ENCODE data around the gene TSNAXIP1.
"Not testable (repeated sequence)": the region's sequence is repeated elsewhere in the genome, so short reads cannot be mapped to it uniquely, and the experiment has no call there.

Gene TSNAXIP1

DNA sequence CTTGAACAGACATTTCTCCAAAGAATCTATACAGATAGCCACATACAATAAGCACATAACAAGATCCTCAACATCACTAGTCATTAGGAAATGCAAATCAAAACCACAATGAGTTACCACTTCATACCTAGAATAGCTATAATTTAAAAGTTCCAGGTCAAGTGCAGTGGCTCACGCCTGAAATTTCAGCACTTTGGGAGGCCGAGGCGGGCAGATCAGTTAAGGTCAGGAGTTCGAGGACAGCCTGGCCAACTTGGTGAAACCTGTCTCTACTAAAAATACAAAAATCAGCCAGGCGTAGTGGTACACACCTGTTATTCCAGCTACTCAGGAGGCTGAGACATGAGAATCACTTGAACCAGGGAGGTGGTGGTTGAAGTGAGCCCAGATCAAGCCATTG, 20.2 kb upstream of the TSNAXIP1 start:
- DNase-seq, result no peak

DNA sequence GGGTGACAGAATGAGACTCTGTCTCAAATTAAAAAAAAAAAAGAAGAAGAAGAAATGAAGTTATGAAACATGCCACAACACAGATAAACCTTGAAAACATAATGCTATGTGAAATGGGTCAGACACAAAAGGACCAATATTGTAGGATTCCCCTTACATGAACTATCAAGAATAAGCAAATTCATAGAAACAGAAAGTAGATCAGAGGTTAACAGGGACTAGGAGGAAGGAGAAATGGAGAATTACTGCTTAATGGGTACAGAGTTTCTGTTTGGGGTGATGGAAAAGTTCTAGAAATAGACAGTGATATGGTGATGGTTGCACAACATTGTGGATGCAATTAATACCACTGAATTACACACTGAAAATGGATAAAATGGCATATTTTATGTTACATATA, 16.6 kb upstream of the TSNAXIP1 start:
- no peak for DNase-seq

DNA sequence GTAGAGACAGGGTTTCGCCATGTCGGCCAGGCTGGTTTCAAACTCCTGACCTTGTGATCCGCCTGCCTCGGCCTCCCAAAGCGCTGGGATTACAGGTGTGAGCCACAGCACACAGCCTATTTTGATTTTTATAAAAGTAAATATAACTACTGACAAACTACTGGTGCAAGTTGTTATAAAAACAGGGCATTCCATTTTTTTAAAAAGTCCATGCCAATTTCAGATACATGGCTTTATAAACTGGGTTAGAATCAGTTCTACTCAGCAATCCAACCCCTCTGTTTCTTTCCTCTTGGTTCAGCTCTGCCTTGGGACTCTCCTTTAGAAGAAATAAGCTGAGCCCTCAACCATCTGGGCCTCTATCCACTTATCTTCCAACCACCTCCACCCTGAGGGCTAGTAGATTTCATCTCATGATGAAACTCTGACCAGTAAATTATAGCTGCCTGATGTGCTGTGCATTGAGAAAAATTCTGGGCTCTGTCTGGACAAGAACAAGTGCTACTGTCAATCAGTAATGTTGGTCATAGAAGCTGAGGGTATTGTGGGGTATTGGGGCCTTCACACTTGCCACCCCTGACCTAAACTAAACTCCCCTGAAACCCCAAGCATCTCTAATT, 10.5 kb upstream of the TSNAXIP1 start:
- no peak for DNase-seq

DNA sequence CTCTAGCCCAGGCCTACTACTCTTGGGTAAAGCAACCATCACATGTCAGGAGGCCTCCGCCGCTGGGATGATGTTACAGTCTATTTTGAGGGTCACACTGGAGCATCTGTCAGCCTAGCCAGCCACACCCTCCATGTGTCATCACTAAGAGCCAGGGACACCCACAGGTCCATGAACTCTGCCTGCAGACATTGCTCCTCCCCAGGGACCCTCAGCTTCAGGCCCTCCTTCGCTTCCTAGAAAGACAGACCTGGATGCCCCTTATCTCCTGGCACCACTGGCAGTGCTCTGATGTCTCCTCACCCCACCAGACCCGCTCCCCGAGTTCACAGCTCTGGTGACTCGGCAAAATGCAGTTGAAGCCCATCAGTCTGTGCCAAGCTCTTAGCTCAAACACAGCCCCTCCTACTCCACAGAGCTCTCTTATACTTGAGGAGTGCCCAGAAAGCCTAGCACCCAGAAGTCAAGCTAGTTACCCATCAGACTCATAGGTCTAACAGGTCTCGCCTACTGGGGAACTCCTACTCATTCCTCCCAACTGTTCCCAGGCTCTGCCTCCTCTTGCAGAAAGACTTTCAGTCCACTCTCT, 6.3 kb upstream of the TSNAXIP1 start:
- DNase-seq, result no peak

DNA sequence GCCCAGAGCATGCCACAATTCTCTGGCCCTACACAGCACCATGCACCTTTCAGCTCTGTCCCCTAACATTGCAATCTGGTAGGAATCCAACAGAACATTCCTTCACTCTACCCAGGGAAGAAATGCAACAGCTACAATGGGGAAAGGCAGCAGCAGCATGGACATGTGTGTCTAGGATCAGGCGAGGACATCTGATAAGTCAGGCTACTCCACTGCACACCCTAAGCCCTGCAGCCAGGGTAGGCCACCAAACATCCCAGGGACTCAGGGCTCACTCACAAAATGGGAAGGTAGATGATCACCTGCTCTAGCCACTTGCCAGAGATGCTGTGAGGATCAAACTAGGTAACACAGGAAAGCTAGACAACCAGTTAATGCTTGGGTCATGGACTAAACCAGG, 5.4 kb upstream of the TSNAXIP1 start:
- DNase-seq, result no peak

DNA sequence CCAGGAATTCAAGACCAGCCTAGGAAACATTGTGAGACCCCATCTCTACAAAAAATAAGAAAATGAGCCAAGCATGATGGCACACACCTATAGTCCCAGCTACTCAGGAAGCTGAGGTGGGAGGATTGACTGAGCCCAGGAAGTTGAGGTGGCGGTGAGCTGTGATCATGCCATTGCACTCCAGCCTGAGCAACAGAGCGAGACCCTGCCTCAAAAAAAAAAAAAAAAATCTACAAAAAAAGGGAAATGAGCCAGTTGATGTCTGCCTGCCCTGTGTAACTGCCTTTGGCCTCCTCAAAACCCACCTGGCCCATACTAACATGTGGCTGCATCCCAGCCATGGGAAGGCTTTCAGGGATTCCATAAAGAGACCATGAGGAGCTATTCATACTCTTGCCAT, 4.8 kb upstream of the TSNAXIP1 start:
- no peak for DNase-seq

DNA sequence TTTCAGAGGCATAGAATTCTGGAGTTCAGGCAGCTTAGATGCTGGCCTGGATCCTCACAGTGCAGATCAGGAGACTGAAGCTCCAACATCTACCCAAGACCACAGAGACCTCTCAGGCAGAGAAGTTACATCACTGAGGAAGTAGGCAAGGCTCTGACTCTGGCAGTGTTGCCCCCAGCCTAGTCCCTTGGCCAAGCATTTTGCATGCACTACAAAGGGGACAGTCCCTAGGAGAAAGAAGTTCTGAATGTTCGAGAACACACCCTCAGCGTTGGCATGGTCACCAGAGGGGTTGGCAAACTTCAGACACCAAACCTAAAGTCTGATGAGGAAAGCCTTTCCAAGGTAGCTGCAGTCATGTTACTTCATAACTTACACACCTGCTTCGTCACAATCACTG, 2.8 kb upstream of the TSNAXIP1 start:
- DNase-seq, result no peak

DNA sequence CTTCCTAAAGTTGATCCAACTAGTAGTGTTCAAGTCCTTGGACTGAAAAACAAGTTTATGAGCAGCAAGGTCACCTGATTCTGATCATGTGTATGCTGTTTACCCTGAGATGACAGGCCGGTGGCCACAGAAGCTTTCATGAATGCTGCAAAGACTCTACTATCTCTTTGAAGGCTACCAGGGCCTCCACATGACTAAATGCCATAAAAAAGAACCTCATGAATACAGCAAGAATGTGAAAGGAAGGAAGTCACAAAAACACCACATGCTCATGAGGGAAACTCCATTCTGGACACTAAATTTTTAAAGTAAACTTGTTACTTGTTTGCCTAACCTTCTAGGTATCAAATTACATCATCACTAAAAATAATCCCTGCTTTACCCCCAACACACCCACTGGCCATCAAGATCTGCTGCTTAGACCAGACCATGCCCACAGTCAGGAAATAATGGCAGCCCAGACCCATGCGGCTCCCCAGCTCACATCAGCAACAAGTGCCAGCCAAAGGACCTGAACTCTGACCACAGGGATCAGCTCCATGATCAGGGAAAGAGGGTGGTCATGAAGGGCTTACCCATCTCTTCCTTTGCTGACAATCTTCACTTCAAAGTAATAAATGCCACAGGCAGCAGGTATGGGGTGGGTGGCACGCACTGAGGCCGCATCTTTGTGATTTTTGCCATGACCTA, 1.7 kb upstream of the TSNAXIP1 start:
- no peak for DNase-seq

DNA sequence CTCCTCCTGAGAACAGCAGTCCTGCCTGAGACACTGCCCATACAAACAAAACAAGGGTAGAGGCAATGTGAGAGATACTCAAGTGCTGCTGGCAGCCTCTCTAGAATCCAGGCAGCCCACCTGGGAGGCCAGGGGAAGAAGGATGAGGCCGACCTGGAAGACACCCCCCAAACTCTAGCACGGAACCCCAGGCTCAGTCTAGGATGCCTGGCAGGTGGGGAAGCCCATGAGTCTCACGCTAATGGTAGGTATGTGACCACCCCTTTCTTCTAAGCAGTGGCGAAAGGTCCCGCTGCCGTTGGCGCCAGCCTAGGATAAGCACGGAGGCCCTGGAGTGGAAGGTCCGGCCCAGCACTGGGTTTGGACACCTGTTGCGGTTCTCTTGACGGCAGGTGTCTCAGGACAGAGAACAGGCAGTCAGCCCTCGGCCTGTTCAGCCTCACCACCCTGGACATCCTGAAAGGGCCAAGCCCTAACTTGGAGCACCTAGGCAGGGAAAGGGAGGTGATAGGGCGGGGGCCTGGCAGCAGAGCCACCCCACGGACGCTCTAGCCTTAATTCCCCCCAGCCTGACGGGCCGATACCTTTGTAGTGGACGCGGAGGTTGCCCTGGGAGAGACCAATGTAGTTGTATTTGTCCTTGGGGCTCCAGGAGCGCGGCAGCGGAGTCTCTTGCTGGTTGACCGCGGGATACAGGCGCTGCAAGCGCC, 816 bp upstream of the TSNAXIP1 start:
- no peak for DNase-seq

DNA sequence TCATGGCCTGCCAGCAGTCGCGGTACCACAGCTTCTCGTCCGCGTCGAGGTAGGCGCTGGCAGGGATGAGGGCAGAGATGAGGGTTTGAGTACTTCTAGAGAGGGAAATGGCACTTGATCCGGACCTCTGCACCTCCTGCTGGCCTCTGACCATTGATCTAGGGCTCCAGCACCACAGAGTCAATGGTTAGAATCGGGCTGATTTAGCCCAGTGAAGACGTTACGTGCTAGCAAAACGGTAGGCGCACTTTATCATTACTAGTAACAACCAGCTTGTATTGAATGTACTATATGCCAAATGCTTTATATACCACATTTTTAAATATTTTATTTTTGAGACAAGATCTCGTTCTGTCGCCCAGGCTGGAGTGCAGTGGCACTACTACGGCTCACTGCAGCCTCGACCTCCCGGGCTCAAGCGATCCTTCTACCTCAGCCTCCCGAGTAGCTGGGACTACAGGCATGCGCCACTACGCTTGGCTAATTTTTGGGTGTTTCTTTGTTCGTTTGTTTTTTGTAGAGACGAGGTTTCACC, 526 bp downstream of the TSNAXIP1 start:
- no peak for DNase-seq

DNA sequence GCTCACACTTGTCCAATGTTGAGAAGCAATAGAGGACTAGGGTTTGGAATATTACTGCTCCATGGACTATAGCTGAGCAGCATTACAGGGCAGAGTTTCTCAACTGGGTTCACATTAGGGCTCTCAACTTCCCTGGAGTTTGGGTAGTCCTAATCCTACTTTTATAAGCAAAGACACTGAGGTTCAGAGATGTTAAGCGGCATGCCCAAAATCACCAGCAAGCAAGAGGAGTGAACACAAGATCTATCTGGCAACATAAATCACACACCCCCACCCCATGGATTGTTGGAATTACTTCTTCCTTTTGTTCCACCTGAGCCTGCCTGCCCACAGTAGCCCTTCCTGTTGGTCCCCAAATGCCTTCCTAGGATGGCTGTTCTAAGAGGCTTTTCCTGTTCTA, 5.2 kb downstream of the TSNAXIP1 start:
- DNase-seq, result no peak

DNA sequence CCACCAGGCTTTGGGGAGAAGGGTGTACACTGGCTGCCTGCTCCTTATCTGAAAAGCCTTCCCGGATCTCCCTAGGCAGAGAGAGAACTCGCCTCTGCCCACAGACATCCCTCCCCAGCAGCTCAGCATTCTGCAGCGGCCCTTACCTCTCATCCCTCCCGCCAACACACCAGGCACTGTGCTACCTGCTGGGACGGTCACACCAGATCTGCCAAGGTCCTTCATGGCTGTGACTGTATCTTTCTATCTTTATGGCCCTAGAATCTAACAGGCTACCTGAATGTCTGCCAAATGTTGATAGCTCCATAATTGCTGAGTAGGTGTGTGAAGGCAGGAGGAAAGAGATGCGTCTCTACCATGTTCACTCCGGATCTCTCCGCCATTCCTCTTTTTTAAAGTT, 7.9 kb downstream of the TSNAXIP1 start:
- no peak for DNase-seq

DNA sequence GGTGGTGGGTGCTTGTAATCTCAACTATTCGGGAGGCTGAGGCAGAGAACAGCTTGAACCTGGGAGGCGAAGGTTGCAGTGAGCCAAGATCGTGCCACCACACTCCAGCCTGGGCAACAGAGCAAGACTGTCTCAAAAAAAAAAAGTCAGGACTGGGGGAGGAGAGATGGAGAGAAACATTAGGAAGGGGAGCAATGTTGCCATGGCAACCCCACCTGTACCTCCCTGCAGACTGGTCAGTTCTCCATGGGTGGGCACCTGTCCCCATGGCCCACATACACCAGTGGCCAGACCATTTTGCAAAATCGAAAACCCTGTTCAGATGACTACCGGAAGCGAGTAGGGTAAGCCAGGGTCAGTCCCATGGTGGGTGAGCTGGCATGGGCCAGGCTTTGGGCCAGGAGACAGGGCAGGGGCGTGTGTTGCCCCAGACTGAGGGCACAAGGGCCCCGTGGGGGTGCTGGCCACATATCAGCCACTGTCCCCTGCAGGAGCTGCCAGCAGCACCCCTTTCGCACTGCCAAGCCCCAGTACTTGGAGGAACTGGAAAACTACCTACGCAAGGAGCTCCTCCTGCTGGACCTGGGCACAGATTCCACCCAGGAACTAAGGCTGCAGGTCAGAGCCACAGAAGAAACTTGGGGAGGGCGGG, 14.0 kb downstream of the TSNAXIP1 start:
- DNase-seq, result no peak

DNA sequence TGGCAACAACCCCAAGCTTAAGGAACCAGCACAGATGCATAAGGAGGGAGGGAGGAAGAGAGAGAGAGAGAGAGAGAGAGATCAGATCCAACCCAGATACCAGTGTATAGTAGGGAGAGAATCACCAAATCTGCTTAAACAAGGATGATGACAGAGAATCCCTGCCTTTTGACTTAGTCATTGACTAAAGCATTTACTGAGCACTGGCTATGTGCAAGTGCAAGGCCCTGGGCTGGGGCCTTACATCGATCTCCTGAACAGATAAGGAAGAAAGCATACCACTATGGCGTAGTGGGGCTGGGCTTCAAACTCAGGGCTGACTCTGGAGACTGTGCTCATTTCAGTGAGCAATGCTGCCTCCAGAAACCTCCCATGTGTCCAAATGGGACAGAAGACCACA, 15.8 kb downstream of the TSNAXIP1 start:
- no peak for DNase-seq

DNA sequence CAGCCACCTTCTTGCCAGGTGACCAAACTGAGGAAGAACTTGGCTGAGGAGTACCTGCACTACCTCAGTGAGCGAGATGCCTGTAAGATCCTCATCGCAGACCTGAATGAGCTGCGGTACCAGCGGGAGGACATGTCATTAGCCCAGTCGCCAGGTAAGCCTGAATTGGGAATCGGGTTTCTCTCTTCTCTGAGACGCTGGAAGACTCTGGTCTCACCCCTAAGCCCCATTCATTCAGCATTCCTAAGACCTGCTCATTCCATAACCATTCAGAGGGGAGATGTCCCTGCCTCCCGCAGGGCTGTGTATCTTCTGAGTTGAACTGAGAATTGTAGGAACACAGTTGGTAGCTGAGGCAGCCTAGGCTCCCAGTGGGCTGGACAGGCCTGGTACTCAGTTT, 18.4 kb downstream of the TSNAXIP1 start:
- no peak for DNase-seq

DNA sequence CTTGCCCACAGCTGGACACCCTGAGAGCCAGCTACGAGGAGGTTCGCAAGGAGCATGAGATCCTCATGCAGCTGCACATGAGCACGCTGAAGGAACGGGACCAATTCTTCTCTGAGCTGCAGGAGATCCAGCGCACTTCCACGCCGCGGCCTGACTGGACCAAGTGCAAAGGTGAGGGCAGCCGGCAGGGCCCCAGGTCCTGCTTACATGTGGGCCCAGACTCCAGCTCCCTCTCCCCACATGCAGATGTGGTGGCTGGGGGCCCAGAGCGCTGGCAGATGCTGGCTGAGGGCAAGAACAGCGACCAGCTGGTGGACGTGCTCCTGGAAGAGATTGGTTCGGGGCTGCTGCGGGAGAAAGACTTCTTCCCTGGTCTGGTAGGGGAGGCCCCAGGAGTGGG, 19.2 kb downstream of the TSNAXIP1 start:
- no peak for DNase-seq

DNA sequence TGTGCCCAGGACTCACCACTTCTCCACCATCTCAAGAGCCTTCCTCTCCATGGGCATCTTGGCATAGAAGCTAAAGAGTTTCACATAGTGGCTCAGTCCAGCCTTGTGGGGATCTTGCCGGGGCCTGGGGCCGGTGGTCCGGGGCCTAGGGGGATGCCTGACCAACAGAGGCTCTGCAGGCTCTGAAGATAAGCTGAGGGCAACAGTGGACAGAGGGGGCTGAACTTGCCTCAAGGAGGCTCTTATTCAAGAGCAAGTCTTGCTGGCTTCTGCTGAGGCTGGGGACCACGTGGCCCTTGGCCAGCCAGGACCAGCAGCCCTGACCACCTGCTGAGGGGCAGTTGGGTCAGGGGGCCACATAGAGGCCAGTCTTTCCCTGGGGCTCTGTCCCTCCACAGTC, 22.0 kb downstream of the TSNAXIP1 start:
- no peak for DNase-seq

DNA sequence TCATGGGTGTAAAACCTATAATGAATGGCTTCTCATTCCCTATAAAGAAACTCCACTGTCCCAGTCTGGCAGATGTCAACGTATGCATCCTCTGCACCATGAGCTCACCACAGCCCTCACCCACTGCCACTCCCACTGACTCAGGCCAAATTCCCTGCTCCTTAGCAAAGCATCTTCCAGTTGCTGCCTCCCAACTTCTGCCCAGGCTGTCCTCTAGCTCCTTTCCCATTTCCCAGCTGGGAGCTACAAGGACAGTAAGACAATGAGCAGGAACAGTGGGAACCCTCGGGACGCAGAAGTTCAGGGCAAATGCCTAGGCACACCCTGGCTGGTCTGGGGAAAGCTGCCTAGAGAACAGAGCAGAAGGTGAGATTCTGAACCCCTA, 26.3 kb downstream of the TSNAXIP1 start:
- no peak for DNase-seq

DNA sequence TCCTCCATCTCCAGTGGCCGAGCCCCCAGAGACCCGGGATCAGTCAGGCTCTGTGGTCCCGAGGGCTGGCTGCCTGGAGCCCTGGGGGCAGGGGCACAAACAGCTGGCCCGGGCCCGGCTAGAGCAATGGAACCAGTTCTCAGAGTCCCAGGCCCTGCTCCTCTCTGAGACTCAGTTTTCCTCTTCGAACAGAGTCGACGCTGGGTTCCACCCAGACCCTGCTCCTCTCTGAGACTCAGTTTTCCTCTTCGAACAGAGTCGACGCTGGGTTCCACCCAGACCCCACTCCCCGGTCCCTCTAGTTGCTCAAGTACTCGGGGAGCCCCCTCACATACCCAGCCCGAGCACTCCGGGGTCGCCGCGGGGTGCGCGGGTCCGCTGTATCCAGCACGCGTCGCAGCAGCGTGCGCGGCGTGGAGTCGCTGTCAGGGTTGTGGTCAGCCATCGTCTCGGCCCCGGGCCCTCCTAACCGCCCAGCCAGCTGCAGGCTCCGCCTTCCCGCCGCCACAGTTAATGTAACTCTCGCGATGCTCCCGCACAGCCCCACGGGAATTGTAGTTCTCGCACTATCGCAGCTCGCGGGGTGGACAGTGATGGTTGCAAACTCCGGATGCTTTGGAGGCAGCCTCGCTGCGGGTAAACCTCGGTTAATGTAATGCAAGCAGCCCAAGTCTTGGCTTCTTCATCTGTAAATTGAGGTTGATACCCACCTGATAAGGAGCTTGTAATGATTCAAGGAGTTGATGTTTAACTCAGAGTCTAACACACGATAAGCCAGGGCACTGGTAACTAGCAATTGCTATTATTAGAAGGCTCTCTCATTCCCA, 26.9 kb downstream of the TSNAXIP1 start:
- peak; percentile 64 for DNase-seq

DNA sequence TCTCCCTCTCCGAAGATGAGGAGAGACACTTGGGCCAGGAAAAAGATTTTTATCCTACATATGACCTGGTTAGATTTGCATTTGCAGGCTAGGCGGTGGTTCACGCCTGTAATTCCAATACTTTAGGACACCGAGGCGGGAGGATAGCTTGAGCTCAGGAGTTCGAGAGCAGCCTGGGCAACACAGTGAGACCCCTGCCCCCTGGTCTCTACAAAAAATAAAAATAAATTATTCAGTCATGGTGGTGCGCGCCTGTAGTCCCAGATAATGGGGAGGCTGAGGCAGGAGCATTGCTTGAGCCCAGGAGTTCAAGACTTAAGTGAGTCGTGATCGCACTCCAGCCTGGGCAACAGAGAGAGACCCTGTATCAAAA, 27.5 kb downstream of the TSNAXIP1 start:
- no peak for DNase-seq

DNA sequence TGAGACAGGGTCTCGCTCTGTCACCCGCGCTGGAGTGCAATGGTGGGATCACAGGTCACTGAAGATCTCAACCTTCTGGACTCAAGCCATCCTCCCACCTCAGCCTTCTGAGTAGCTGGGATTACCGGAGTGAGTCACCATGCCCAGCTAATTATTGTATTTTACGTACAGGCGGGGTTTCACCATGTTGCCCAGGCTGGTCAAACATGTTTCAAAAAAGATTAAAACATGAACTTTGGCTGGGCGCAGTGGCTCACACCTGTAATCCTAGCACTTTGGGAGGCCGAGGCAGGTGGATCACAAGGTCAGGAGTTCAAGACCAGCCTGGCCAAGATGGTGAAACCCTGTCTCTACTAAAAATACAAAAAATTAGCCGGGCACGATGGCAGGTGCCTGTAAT, 30.5 kb downstream of the TSNAXIP1 start:
- DNase-seq, result not testable (repeated sequence)

DNA sequence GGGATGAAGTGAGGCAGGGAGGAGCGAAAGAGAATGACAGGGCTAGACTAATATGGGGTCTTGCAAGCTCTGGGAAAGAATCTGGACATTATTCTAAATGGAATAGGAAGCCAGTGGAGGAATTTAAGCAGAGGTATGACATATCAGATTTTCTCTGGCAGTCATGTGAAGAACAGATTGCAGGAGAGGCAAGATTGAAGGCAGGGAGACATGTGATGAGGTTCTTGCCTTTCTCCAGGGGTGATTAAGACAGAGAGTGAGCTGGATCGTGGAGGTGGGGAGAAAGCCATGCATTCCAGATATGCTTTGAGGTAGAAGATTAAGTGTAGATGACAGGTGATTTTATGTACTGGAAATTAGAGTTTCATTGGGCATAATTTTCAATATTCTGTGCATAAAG, 31.1 kb downstream of the TSNAXIP1 start:
- no peak for DNase-seq
